HG02943 (cell line): ENCODE measurements around the gene GTPBP10.
"Not testable (repeated sequence)": the region's sequence is repeated elsewhere in the genome, so short reads cannot be mapped to it uniquely, and the experiment has no call there.

Experiments used
- ATAC-seq: cut with Tn5 transposase; IDR thresholded peaks from one replicate; pipeline ENCODE4 v1.9.1; 2021; ENCODE audit warnings: mild to moderate bottlenecking, low read depth, moderate library complexity; ENCODE audit not compliant: unreplicated experiment

The GTPBP10 gene

DNA sequence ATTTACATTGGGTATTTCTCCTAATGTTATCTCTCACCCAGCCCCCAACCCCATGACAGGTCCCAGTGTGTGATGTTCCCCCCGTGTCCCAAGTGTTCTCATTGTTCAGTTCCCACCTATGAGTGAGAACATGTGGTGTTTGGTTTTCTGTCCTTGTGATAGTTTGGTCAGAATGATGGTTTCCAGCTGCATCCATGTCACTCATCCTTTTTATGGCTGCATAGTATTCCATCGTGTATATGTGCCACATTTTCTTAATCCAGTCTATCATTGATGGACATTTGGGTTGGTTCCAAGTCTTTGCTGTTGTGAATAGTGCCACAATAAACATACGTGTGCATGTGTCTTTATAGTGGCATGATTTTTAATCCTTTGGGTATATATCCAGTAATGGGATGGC lies 3.5 kb downstream of the GTPBP10 start:
- ATAC-seq, result not testable (repeated sequence)

DNA sequence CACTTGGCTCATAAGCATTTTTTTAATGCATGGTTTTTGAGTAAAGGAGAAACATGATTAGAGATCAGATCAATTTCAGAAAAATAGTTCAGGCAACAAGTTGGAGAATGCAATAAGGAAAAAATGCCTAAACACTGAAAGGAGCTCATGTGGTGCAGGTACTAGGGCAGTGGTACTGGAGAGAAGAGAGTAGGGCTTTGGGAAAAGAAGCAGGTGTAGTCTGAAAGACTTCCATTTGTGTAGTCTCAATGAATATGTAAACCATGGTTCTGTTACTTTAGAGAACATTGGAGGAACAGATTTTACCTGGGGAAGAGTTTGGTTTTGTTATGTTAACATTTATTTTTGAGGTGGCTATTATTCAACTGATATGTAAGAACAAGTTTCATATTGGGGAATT lies 5.5 kb downstream of the GTPBP10 start:
- ATAC-seq, result no peak

DNA sequence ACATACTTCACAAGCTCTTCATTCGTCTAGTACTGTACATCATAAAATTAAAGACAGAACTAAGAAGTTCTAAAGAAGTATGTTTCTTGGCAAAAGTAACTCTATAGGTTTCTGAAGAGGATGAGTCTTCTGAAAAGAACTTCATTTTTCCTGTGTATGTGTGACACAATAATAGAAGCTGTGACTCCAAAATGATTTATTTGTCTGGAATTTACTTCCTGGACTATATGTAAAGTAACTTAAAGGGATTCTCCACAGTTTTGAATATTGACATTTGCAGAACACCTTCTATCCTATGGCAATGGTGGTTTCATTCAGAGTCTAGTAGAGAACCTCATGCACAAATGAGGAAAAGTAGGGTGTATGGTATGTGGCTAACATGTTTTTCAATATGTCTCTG lies 36.9 kb downstream of the GTPBP10 start:
- ATAC-seq, result no peak

DNA sequence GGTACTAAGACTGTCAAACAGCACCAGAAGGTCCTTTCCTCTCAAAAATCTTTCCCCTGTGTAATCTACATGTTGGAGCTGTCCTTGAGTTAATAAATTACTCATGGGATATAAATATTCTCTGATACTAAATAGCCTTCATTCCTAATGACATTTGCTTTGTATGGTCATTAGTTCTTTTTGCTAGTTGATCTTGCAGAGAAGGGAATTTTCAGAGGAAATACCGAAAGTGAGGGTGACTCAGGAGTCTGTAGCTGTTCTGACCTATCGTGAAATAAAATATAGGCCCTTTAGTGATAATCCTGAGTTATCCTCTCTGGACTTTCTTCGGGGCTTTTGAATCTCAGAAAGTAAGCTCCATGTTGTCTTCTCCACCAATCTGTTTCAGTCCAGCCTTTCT lies 37.3 kb downstream of the GTPBP10 start:
- no peak for ATAC-seq

DNA sequence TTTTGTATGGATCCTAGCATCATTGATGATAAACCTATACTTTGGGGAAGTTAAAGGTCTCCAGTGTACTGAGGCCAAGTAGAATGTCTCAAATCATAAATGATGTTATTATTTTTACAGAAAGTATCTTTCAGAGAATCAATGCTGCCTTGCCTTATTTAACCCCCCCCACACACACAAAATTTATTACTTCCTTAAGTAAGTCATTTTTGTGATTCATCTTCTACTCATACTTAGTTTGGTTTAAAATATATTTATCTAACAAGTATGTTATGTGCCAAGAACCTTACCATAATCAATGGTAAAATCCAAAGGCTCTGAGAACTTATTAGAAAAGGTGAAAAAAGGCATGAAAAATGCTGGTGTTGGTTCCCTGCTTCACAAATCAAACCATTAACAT lies 37.9 kb downstream of the GTPBP10 start:
- no peak for ATAC-seq

DNA sequence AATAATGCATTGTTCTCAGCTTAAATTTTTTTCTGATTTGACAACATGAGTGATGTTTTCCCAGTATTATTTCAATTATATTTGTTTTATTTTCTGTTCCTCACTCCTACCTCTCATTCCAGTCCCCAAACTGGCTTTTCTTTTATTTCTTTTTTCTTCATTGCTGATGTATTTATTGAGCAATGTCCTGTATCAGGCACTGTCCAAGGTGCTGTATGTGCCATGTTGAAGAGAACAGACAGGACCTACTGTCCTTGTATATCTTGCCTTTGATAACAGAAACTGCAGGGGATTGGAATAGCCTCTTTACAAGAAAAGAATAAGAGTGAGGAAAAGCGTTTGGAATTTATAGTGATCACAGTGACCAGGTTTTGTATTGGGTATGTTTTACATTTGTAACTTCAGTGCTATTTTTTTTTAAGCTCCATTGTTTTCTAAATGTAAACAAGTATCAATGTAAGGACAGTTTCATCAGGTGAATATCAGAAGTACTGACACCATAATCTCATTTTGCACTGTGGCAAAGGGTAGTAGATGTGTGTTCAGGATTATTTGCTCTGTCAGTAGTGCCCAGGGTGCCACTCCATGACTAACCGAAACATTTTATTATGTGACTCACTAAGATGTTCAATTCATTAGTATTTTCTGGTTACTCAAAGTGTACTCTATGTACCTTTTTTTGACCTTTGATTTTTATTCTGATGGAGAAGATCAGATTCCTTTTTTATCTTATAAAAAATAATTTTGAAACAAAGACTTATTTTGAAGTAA lies 41.1 kb downstream of the GTPBP10 start:
- no peak for ATAC-seq

DNA sequence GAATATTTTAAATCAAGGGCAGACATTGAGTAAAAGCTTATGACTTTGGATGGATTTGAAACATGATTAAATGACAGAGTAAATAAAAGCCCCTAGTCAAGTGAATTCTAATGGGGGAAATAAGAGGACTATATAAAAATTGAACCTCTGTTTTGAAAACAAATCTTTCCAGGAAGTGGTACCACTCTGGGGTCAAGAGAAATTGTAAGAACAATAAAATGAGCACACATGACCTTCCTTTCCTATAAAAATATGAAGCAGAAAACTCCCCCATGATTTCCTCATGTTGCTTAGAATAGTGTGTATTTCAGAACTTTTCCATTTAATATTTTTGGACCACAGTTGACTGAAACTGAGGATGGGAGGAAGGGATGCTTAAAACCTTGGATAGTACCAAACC lies 44.4 kb downstream of the GTPBP10 start:
- no peak for ATAC-seq

DNA sequence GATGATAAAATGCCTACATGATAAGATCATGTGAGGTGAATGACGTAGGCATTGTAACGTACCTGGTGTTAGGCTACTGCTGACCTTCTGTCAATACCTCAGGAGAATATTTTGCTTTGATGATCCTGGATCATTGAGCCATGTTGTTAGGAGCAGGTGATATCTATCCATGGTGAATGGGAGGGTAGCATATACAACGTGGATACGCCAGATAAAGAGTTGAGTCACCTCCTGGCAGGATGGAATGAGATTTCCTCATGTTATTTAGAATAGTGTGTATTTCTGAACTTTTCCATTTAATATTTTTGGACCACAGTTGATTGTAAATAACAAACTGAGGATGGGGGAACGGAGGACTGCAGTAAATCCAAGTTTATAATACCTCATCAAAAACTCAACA lies 45.0 kb downstream of the GTPBP10 start:
- no peak for ATAC-seq

DNA sequence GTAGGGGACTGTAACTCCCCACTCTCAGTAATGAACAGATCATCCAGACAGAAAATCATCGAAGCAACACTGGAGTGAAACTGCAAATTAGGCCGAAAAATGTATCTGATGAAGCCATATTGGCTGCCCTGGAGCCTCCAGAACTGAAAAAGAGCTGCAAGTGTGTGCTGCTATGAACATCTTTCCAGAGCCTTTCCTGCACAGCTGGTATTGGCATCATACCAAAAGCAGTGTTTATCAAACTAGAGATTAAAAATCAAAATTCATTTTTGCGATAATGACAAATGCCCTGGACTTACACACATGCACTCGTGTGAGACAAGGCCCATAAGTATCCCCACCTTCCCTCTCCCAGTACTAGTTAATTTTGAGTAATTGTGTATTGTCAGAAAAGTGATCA lies 49.9 kb downstream of the GTPBP10 start:
- no peak for ATAC-seq

DNA sequence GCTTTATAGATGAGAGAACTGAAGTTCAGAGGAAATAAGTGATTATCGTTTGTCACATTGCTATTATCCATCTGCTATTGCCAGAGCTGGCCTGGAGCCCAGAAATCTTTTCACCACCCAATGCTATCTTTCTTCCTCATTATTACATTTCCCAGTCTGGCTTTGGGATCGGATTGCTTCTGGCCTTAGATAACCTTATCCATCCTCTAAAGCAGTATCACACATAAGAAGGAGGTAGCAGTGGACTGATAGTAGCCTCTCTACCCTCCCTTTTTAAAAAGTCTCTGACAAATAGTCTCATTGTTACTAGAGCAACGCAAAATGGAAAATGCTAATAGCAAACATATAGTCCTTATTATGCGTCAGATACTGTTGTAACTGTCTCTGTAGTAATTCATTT lies 55.5 kb downstream of the GTPBP10 start:
- no peak for ATAC-seq

DNA sequence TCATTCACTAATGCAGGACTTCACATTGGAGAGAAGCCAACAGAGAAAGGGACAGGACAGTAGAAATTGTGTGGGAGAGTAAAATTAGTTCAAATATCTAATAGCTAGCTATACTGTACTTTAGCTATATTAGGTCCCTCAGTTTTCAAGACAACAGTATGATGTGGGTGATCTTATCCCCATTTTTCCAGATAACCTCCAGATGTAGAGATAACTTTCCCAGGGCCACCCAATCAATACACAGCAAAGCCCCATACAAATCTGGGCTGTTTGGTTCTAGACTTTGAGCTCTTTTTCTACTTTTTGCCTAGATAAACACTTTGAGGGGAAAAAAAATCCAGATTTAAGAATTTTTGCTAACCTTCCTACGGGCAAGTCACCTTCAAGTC lies 56.3 kb downstream of the GTPBP10 start:
- ATAC-seq, result no peak

DNA sequence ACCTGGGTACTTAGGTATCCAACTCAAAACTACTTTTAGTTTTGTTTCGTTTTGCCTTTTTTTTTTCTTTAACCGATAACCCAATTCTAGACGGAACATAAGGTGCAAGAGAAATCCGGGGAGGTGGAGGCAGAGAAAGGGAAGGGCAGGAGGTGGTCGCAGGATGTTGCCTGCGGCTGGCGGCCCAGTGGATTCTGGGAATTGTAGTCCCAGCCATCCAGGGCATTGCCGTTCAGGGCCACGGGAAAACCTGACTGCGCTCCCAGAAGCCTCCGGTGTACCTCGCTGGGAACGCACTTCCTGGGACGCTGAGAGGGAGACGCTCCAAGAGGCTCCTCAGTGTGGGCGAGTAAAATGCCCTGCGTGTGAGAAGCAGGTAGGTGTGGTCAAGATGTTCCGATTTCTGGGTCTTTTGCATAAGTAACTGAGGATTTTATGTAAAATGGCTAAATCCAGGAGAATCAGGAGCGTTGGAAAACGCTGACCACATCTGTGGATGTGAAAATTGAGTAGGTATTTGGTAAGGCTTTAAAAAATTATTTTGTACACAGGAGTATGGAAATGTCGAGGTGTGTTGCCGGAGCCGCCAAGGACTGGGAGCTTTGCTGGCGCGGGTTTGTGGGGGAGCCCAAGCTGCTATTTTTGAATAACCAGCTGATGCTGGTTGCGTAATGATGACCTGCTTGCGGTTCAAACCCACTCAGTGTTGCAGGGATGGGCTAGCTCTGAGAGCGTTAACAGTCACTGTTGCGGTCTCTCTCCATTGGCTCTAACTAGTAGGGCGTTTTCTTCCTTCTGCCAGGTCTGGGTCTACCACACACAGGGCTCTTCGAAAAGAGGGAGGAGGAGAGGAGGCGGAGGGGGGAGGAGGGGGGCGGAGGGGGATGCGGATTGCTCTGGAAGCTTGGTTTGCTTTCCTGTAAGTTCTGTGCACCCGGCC lies 56.9 kb downstream of the GTPBP10 start, which contains the start of gene CLDN12:
Gene CLDN12 (plus strand): TSS at position 288 of the 940 bp plus-strand sequence. CDS start 9,216 bp downstream, outside the sequence.
- peak; percentile 96 for ATAC-seq

DNA sequence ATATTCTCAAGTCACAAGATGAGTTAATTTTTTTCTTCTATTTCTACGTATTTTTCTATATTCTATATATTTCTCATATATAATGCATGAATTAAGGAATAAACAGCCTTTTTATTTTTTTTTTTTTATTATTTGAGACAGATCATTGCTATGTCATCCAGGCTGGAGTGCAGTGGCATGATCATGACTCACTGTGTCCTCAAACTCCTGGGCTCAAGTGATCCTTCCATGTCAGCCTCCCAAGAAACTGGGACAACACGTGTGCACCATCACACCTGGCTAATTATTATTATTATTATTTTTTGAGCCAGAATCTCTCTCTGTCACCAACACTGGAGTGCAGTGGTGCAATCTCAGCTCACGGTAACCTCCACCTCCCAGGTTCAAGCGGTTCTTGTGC lies 58.3 kb downstream of the GTPBP10 start:
- no peak for ATAC-seq

DNA sequence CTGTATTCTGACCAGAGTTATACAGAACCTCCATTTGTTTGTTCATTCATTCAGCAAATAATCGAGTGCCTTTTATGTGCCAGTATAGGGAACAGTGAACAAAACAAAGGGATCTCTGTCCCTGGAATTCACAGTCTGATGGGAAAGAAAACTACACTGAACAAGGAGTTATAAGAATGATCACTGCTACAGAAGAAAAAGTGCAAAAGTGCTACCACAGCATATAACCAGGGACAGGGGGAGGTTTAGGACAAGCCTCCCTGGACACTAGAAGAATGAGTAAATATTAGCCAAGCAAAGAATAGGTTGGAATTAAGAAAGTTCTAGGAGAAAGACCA lies 60.9 kb downstream of the GTPBP10 start:
- ATAC-seq, result no peak

DNA sequence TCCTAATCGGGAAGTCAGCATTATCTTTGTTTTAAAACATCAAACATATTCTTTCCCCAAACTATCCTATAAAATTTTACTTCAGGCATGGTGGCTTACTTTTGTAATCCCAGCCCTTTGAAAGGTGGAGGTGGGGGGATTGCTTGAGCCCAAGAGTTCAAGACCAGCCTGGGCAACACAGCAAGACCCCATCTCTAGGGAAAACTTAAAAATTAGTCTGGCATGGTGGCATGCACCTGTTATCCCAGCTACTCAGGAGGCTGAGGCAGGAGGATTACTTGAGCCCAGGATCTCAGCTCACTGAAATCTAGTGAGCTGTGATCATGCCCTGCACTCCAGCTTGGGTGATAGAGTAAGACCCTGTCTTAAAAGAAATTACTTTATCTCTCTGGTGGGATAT lies 61.6 kb downstream of the GTPBP10 start:
- no peak for ATAC-seq

DNA sequence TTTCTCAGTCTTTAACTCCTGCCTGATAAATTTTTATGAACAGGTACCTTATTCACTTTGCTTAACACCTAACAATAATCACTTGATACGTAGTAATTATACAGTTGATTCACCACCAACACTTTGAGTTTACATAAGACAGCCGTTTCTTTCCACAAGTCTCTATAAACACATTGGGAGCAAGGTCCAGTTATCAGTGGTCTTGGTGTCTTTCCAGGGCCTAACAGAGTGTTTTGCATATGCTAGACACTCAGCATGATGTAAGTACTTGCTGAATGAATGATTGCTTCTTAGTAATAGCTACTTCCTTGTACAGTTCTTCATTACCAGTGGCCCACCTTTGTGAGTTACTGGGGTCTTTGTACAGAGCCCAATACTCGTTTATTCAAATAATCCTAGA lies 63.2 kb downstream of the GTPBP10 start:
- no peak for ATAC-seq

DNA sequence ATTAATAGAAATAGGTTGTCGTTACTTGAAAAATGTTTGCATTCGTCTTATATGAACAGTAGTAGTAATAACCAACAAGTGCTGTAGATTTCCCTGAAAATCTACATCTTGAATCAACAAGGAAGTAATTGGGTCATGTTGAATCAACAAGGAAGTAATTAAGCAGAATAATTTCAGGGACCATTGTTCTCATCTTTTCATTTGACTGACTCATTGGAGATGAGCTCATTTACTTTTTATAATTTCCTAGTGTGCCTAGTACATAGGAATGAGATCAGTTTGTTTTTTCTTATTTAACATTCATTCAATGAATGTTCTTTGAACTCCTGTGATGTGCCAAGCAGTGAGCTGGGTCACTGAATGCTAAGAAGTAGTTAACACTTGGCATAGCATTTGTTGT lies 65.0 kb downstream of the GTPBP10 start:
- ATAC-seq, result no peak

DNA sequence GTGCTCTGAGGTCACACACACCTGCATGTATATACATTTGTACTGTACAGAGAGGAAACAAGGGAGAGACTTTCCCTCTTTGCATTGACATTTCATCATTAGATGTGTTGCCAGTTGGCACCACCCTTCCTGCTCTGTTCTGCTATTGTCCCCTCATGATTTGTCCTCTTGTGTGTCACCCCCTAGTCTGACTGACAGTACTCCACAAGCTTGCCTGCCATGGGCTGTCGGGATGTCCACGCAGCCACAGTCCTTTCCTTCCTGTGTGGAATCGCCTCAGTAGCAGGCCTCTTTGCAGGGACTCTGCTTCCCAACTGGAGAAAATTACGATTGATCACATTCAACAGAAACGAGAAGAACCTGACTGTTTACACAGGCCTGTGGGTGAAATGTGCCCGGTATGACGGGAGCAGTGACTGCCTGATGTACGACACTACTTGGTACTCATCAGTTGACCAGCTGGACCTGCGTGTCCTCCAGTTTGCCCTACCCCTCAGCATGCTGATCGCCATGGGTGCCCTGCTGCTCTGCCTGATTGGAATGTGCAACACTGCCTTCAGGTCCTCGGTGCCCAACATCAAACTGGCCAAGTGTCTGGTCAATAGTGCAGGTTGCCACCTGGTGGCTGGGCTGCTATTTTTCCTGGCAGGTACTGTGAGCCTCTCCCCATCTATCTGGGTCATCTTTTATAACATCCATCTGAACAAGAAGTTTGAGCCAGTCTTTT lies 66.1 kb downstream of the GTPBP10 start:
- no peak for ATAC-seq

DNA sequence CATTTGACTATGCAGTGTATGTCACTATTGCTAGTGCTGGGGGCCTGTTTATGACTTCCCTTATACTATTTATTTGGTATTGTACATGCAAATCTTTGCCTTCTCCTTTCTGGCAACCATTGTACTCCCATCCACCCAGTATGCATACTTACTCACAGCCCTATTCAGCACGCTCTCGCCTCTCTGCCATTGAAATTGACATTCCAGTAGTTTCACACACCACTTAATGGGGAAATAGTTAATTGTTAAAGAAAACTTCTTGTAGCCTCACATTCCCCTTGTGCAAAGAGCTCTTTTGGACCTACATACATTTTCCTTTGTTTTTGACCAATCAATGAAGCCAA lies 66.6 kb downstream of the GTPBP10 start:
- no peak for ATAC-seq

DNA sequence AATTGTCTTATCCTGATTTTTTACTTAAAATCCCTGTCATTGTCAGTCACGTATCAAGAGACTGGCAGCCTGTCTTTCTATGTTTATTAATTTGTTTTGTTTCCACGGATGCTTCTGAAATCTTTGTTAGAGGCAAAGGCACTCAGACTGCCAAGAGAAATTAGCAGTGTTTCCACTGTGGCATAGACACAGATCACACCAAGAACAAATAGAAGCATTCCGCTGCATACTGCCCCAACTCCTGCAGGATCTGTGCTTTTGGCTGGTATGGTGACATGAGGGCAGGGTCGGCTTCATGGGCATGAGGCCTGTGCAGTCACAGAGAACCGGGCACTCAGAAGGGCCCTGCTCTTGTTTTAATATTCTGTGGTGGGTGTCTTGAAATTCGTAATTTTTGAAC lies 75.1 kb downstream of the GTPBP10 start:
- ATAC-seq, result no peak

DNA sequence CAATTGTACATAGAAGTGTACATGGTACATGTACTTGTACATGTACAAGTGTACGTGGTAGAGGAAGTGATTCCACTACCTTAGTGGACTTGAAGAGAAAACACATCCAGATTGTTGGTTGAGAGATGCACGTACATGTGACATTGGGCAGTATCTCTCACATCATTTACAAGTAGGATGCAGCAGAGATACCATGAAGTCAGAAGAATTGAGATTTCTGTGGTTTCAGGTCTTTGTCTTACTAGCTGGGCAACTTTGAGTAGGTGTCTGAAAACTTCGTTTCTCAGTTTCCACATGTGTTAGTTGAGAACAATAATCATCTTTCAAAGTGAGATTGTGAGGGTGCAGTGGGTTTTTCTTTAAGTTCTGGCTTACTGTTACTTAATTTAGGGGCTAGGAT lies 78.2 kb downstream of the GTPBP10 start:
- ATAC-seq, result peak; percentile 77
